NOMO-1 (cell line): ENCODE data around the gene SREBF1.
A peak's percentile ranks its signal among the peaks of the same experiment; 100 is the strongest.

Experiments used
- DNase-seq, 2 experiments: peaks; one replicate each; lab custom pipeline; 2025; ENCODE audit not compliant: unreplicated experiment in 2 of 2; lab: John Stamatoyannopoulos, UW

The SREBF1 gene

GRCh38 chr17:17859909-17860765 lies 23.4 kb upstream of the SREBF1 start:
- DNase-seq: peak; percentile 23 to 33

GRCh38 chr17:17857496-17857895 lies 20.7 kb upstream of the SREBF1 start:
- DNase-seq: no peak

GRCh38 chr17:17856386-17856785 lies 19.6 kb upstream of the SREBF1 start:
- DNase-seq: no peak

GRCh38 chr17:17855976-17856375 lies 19.2 kb upstream of the SREBF1 start:
- DNase-seq: no peak

- DNase-seq: no peak
These were observed 17.1 kb upstream of the SREBF1 start for GRCh38 chr17:17853811-17854447.

DNA sequence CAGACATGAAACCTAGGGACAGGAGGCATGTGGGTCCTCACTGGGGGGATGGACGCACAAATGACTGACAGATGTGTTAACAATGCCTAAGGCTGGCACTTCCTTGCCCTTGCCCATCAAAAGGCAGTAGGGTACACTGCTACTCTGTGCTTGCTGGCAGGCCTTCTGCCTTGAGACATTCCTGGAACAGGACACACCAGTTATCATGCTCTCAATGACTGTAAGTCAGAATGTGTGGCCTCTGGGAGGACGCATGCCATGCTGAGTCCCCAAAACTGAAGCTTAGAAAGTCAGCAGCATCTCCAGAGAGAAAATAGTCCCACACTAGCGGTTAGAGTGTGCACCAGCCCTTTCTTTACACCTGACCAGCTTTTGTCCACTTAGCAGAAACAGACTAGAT lies 16.1 kb upstream of the SREBF1 start:
- no peak for DNase-seq

GRCh38 chr17:17851103-17852002 lies 14.6 kb upstream of the SREBF1 start:
- DNase-seq: no peak

GRCh38 chr17:17849845-17850373 lies 13.1 kb upstream of the SREBF1 start:
- DNase-seq: peak; percentile 16 to 48

- DNase-seq: peak in 1 of 2 experiments; percentile 9
These were observed 12.5 kb upstream of the SREBF1 start for GRCh38 chr17:17849147-17849820.

- DNase-seq: no peak
These were observed 11.7 kb upstream of the SREBF1 start for GRCh38 chr17:17848311-17849082.

DNA sequence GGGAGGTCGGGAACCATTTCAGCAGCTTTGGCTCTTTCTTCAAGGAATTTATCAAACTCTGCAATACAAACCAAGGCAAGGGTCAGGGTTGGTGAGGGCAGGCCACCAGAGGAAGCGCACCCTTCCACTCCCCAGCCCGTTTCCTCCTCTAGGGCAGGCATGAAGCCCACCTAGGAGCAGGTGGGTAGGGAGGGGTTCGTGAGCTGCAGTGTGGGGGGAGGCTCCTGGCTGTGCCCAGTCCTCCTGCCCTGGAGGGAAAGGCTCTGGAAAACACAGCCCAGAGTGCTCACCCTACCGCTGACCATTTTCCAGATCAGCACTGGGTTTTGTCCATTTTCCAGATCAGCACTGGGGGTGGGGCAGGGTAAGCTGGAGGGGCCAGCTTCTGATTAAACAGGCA lies 10.9 kb upstream of the SREBF1 start:
- DNase-seq: no peak

DNA sequence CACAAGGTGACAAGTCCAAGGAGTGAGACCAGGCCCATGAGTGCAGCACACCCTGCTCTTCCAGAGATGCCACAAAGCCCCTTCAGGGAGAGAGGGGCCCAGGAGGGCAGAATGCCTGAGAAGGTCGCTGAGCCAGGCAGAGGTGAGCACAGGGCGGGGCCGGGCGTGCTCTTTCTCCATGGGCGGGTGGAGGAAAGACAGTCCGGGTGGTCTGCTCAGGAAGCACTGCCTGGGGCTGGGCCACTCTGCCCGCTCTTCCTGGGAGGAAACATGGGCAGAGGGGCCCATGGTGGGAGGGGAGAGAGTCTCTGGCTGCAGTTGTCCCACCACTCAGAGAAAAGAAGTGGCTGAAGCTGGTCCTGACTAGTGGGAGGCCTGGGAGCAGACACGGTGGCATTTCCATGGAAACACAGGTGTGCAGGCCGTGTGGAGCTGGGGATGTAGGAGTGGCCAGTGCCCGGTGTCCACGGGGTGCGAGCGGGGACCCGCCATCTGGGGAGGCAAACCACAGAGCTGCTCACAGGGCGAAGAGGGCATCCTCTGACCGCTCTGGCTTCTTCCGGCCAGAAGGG lies 10.4 kb upstream of the SREBF1 start:
- no peak for DNase-seq

GRCh38 chr17:17846645-17847044 lies 9.9 kb upstream of the SREBF1 start:
- no peak for DNase-seq

GRCh38 chr17:17846003-17846402 lies 9.2 kb upstream of the SREBF1 start:
- DNase-seq: no peak

GRCh38 chr17:17845046-17845775 lies 8.4 kb upstream of the SREBF1 start:
- no peak for DNase-seq

GRCh38 chr17:17844500-17844899 lies 7.7 kb upstream of the SREBF1 start:
- no peak for DNase-seq

DNA sequence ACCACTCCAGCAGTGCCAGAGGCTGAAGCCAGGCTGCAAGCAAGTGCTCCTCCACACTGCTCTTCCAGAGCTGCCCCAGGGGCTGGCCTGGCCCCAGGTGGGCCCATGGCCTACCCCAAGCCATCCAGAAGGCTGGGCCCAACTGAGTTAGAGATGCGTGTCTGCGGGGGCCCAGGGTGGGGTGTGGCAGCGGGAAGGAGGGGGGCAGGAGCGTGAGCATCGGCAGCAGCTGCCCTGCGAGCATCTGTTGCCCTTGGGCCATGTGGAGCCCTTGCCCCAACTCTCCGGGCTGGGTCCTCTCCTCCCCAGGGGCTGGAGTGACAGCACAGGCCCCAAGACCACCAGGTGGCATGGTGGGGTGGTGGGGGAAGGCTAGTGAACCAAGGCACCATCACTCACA lies 7.3 kb upstream of the SREBF1 start:
- DNase-seq: no peak

GRCh38 chr17:17843096-17843495 lies 6.3 kb upstream of the SREBF1 start:
- DNase-seq: no peak
